ENCODE measurements around the gene PRAMEF8. TPM values are rescaled to one million over a fixed set of nuclear protein-coding genes. Genes with fewer than 3 reads are reported as not detected.
"Not testable (repeated sequence)": the region's sequence is repeated elsewhere in the genome, so short reads cannot be mapped to it uniquely, and the experiment has no call there.

PRAMEF8 gene
- total RNA-seq, result not detected in 2 replicates
- long read RNA-seq, result 0 reads

- not testable (repeated sequence) for DNase-seq (ENCODE audit: low spot score, unreplicated experiment); H3K9me3 Mint-ChIP-seq (ENCODE audit: low read depth); H3K27me3 Mint-ChIP-seq; H3K27ac Mint-ChIP-seq; H3K4me1 Mint-ChIP-seq (ENCODE audit: low read depth); H3K4me3 Mint-ChIP-seq (ENCODE audit: low read depth); H3K36me3 Mint-ChIP-seq (ENCODE audit: insufficient read depth)
Observed at GRCh38 chr1:13285037-13285436, at the start of gene PRAMEF8. PRAMEF8 (minus strand) TSS chr1:13285137; CDS start chr1:13284091, 1,046 bp downstream.

- not testable (repeated sequence) for H3K36me3 Mint-ChIP-seq (ENCODE audit: insufficient read depth); H3K27me3 Mint-ChIP-seq; H3K4me1 Mint-ChIP-seq (ENCODE audit: low read depth); DNase-seq (ENCODE audit: low spot score, unreplicated experiment); H3K27ac Mint-ChIP-seq; H3K4me3 Mint-ChIP-seq (ENCODE audit: low read depth)
- H3K9me3 Mint-ChIP-seq (ENCODE audit: low read depth), result peaks cover 15% of the 10 kb centered on the region
Observed at GRCh38 chr1:13315281-13315680, 30.3 kb upstream of the PRAMEF8 start, which contains the start of gene PRAMEF15. PRAMEF15 (plus strand) TSS chr1:13315581; CDS start chr1:13318408, 2,827 bp downstream.

- H3K4me3 Mint-ChIP-seq (ENCODE audit: low read depth); H3K4me1 Mint-ChIP-seq (ENCODE audit: low read depth); H3K27ac Mint-ChIP-seq; H3K36me3 Mint-ChIP-seq (ENCODE audit: insufficient read depth); DNase-seq (ENCODE audit: low spot score, unreplicated experiment); H3K9me3 Mint-ChIP-seq (ENCODE audit: low read depth); H3K27me3 Mint-ChIP-seq: not testable (repeated sequence)
Observed at GRCh38 chr1:13303239-13303638, 18.3 kb upstream of the PRAMEF8 start, which contains the start of gene PRAMEF33. PRAMEF33 (plus strand) TSS chr1:13303539; CDS start chr1:13305955, 2,416 bp downstream.

GRCh38 chr1:13302197-13302596, 17.3 kb upstream of the PRAMEF8 start:
- H3K36me3 Mint-ChIP-seq (ENCODE audit: insufficient read depth); H3K4me3 Mint-ChIP-seq (ENCODE audit: low read depth); H3K4me1 Mint-ChIP-seq (ENCODE audit: low read depth); DNase-seq (ENCODE audit: low spot score, unreplicated experiment); H3K9me3 Mint-ChIP-seq (ENCODE audit: low read depth); H3K27ac Mint-ChIP-seq; H3K27me3 Mint-ChIP-seq: not testable (repeated sequence)

- not testable (repeated sequence) for H3K27ac Mint-ChIP-seq; H3K4me3 Mint-ChIP-seq (ENCODE audit: low read depth); H3K9me3 Mint-ChIP-seq (ENCODE audit: low read depth); H3K4me1 Mint-ChIP-seq (ENCODE audit: low read depth); H3K27me3 Mint-ChIP-seq; DNase-seq (ENCODE audit: low spot score, unreplicated experiment); H3K36me3 Mint-ChIP-seq (ENCODE audit: insufficient read depth)
Observed at GRCh38 chr1:13298699-13299098, 13.8 kb upstream of the PRAMEF8 start.

GRCh38 chr1:13297216-13297931, 12.4 kb upstream of the PRAMEF8 start:
- not testable (repeated sequence) for H3K27me3 Mint-ChIP-seq; H3K4me1 Mint-ChIP-seq (ENCODE audit: low read depth); DNase-seq (ENCODE audit: low spot score, unreplicated experiment); H3K36me3 Mint-ChIP-seq (ENCODE audit: insufficient read depth); H3K4me3 Mint-ChIP-seq (ENCODE audit: low read depth); H3K9me3 Mint-ChIP-seq (ENCODE audit: low read depth); H3K27ac Mint-ChIP-seq

- not testable (repeated sequence) for H3K27ac Mint-ChIP-seq; H3K27me3 Mint-ChIP-seq; DNase-seq (ENCODE audit: low spot score, unreplicated experiment); H3K4me3 Mint-ChIP-seq (ENCODE audit: low read depth); H3K36me3 Mint-ChIP-seq (ENCODE audit: insufficient read depth); H3K9me3 Mint-ChIP-seq (ENCODE audit: low read depth); H3K4me1 Mint-ChIP-seq (ENCODE audit: low read depth)
Observed at GRCh38 chr1:13289030-13289429, 4.1 kb upstream of the PRAMEF8 start.

- not testable (repeated sequence) for H3K36me3 Mint-ChIP-seq (ENCODE audit: insufficient read depth); H3K9me3 Mint-ChIP-seq (ENCODE audit: low read depth); H3K4me1 Mint-ChIP-seq (ENCODE audit: low read depth); H3K4me3 Mint-ChIP-seq (ENCODE audit: low read depth); DNase-seq (ENCODE audit: low spot score, unreplicated experiment); H3K27ac Mint-ChIP-seq; H3K27me3 Mint-ChIP-seq
Observed at GRCh38 chr1:13279617-13280016, 5.3 kb downstream of the PRAMEF8 start.

GRCh38 chr1:13277016-13277415, 7.9 kb downstream of the PRAMEF8 start:
- H3K27me3 Mint-ChIP-seq; H3K4me1 Mint-ChIP-seq (ENCODE audit: low read depth); H3K4me3 Mint-ChIP-seq (ENCODE audit: low read depth); H3K27ac Mint-ChIP-seq; DNase-seq (ENCODE audit: low spot score, unreplicated experiment); H3K9me3 Mint-ChIP-seq (ENCODE audit: low read depth); H3K36me3 Mint-ChIP-seq (ENCODE audit: insufficient read depth): not testable (repeated sequence)

- not testable (repeated sequence) for DNase-seq (ENCODE audit: low spot score, unreplicated experiment); H3K36me3 Mint-ChIP-seq (ENCODE audit: insufficient read depth); H3K4me3 Mint-ChIP-seq (ENCODE audit: low read depth); H3K27me3 Mint-ChIP-seq; H3K9me3 Mint-ChIP-seq (ENCODE audit: low read depth); H3K27ac Mint-ChIP-seq; H3K4me1 Mint-ChIP-seq (ENCODE audit: low read depth)
Observed at GRCh38 chr1:13265124-13265523, 19.8 kb downstream of the PRAMEF8 start.

- H3K27ac Mint-ChIP-seq; H3K27me3 Mint-ChIP-seq; H3K4me3 Mint-ChIP-seq (ENCODE audit: low read depth); DNase-seq (ENCODE audit: low spot score, unreplicated experiment); H3K4me1 Mint-ChIP-seq (ENCODE audit: low read depth); H3K36me3 Mint-ChIP-seq (ENCODE audit: insufficient read depth); H3K9me3 Mint-ChIP-seq (ENCODE audit: low read depth): not testable (repeated sequence)
Observed at GRCh38 chr1:13253898-13254297, 31.0 kb downstream of the PRAMEF8 start, which contains the start of gene PRAMEF5. PRAMEF5 (plus strand) TSS chr1:13254198; CDS start chr1:13259269, 5,071 bp downstream.

- not testable (repeated sequence) for H3K36me3 Mint-ChIP-seq (ENCODE audit: insufficient read depth); H3K27me3 Mint-ChIP-seq; H3K4me1 Mint-ChIP-seq (ENCODE audit: low read depth); DNase-seq (ENCODE audit: low spot score, unreplicated experiment); H3K27ac Mint-ChIP-seq; H3K4me3 Mint-ChIP-seq (ENCODE audit: low read depth)
- H3K9me3 Mint-ChIP-seq (ENCODE audit: low read depth), result peaks cover 29% of the 10 kb centered on the region
Observed at GRCh38 chr1:13247122-13247521, 37.8 kb downstream of the PRAMEF8 start.

GRCh38 chr1:13246554-13246871, 38.4 kb downstream of the PRAMEF8 start:
- not testable (repeated sequence) for H3K27me3 Mint-ChIP-seq; H3K27ac Mint-ChIP-seq; H3K4me1 Mint-ChIP-seq (ENCODE audit: low read depth); H3K36me3 Mint-ChIP-seq (ENCODE audit: insufficient read depth); DNase-seq (ENCODE audit: low spot score, unreplicated experiment); H3K4me3 Mint-ChIP-seq (ENCODE audit: low read depth)
- peaks cover 31% of the 10 kb centered on the region for H3K9me3 Mint-ChIP-seq (ENCODE audit: low read depth)
